HUES6 (cell line): ENCODE data around the gene UHRF1.
"Not testable (repeated sequence)": the region's sequence is repeated elsewhere in the genome, so short reads cannot be mapped to it uniquely, and the experiment has no call there.

Experiments used
- H3K27ac ChIP-seq: 2 replicates; pipeline ENCODE4 v1.7.0; 2013; ENCODE audit warnings: low read depth, mild to moderate bottlenecking, low read length, inconsistent platforms
- H3K27me3 ChIP-seq: 2 replicates; pipeline ENCODE4 v1.6.1; 2013; ENCODE audit warnings: low read length; ENCODE audit not compliant: control insufficient read depth, insufficient read depth
- H3K36me3 ChIP-seq: 2 replicates; pipeline ENCODE4 v1.6.1; 2013; ENCODE audit warnings: low read length; ENCODE audit not compliant: control insufficient read depth, insufficient read depth
- H3K4me1 ChIP-seq: 2 replicates; pipeline ENCODE4 v1.6.1; 2013; ENCODE audit warnings: low read length; ENCODE audit not compliant: control insufficient read depth, insufficient read depth
- H3K4me3 ChIP-seq: 2 replicates; pipeline ENCODE4 v1.5.1; 2013; ENCODE audit warnings: low read depth, low read length
- H3K9ac ChIP-seq: one replicate; pipeline ENCODE4 v1.6.1; 2013; ENCODE audit warnings: mild to moderate bottlenecking, low read length
- H3K9me3 ChIP-seq: 2 replicates; pipeline ENCODE4 v1.6.1; 2013; ENCODE audit warnings: low read depth, low read length; ENCODE audit not compliant: control insufficient read depth, insufficient read depth

The UHRF1 gene

GRCh38 chr19:4937060-4937459, 27.8 kb downstream of the UHRF1 start:
- Histone ChIP-seq H3K9ac (no peak overlapping the region), H3K27ac (no peak overlapping the region), H3K36me3 (peaks cover 65% of the 10 kb centered on the region), H3K27me3 (no peaks in the 10 kb centered on the region), H3K9me3 (no peaks in the 10 kb centered on the region), H3K4me1 (no peaks in the 10 kb centered on the region), H3K4me3 (no peak overlapping the region)

GRCh38 chr19:4938461-4938860, 29.2 kb downstream of the UHRF1 start:
- not testable (repeated sequence) for H3K27me3 ChIP-seq, H3K9me3 ChIP-seq, H3K9ac ChIP-seq, H3K27ac ChIP-seq, H3K4me3 ChIP-seq, H3K4me1 ChIP-seq
- peaks cover 61% of the 10 kb centered on the region for H3K36me3 ChIP-seq

DNA sequence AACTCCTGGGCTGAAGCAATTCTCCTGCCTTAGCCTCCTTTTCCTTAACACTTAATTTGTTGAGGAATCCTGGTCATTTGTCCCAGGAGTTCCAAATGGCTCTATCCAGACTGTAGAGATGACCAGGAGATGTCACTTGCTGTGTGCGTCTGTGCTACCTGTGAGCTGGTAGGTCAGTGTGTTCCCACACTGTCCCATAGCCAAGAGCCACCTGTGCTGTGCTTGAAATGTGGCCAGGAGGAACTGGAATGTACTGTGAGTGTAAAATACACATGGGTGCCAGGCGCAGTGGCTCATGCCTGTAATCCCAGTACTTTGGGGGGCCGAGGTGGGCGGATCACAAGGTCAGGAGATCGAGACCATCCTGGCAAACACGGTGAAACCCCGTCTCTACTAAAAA, 30.2 kb downstream of the UHRF1 start:
- Histone ChIP-seq H3K27me3 (no peaks in the 10 kb centered on the region), H3K4me1 (no peaks in the 10 kb centered on the region), H3K9ac (no peak overlapping the region), H3K27ac (no peak overlapping the region), H3K4me3 (no peak overlapping the region), H3K36me3 (peaks cover 61% of the 10 kb centered on the region), H3K9me3 (no peaks in the 10 kb centered on the region)

DNA sequence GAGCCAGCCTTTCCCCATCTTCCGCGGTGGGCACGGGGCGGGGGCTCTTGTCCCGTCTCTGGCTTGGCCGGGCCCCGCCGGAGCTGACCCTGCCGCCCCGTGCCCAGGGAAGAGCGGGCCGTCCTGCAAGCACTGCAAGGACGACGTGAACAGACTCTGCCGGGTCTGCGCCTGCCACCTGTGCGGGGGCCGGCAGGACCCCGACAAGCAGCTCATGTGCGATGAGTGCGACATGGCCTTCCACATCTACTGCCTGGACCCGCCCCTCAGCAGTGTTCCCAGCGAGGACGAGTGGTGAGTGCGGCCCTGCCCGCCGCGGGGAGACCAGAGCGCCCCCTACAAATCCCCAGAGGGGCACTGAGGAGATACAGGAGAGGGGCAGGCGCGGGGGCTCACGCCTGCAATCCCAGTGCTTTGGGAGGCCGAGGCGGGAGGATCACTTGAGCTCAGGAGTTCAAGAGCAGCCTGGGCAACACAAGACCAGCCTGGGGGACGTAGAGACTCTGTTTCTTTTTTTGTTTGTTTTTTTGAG, 32.4 kb downstream of the UHRF1 start:
- not testable (repeated sequence) for H3K9ac ChIP-seq, H3K4me3 ChIP-seq, H3K9me3 ChIP-seq, H3K27me3 ChIP-seq, H3K4me1 ChIP-seq, H3K27ac ChIP-seq
- H3K36me3 ChIP-seq, result peaks cover 62% of the 10 kb centered on the region

DNA sequence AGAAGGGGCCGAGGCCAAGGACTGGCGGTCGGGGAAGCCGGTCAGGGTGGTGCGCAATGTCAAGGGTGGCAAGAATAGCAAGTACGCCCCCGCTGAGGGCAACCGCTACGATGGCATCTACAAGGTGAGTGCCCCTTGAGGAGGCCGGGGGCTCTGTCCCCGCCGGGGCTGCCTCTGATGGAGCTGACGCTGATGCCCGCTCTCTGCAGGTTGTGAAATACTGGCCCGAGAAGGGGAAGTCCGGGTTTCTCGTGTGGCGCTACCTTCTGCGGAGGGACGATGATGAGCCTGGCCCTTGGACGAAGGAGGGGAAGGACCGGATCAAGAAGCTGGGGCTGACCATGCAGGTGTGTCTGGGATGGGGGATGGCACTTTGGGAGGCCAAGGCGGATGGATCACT, 41.3 kb downstream of the UHRF1 start:
- not testable (repeated sequence) for H3K27ac ChIP-seq, H3K4me1 ChIP-seq, H3K27me3 ChIP-seq, H3K9me3 ChIP-seq, H3K9ac ChIP-seq, H3K4me3 ChIP-seq
- peaks cover 86% of the 10 kb centered on the region for H3K36me3 ChIP-seq

- no peaks in the 10 kb centered on the region for H3K27me3 ChIP-seq
- no peaks in the 10 kb centered on the region for H3K4me1 ChIP-seq
- H3K27ac ChIP-seq, result no peak overlapping the region
- H3K9ac ChIP-seq, result no peak overlapping the region
- no peaks in the 10 kb centered on the region for H3K9me3 ChIP-seq
- peaks cover 85% of the 10 kb centered on the region for H3K36me3 ChIP-seq
- H3K4me3 ChIP-seq, result no peak overlapping the region
Measured at GRCh38 chr19:4951656-4952055, 42.4 kb downstream of the UHRF1 start.

DNA sequence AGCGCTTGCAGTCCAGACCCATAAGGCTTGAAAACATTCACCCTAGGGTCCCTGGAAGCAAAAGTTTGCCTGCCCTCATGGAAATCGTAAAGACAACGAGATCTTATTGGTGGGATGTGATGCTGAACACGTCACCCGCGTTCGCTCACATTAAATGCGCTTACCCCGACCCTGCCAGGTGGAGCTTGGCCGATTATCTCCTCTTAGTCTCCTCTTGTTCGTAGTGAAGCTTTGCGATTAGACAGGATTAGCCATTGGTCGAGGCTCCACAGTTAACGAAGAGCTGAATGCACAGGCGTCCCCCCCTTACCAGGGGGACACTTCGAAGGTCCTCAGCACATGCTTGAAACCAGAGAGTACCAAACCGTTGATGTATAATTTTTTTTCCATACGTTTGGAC, 43.6 kb downstream of the UHRF1 start:
- Histone ChIP-seq H3K27me3 (no peaks in the 10 kb centered on the region), H3K4me1 (no peaks in the 10 kb centered on the region), H3K27ac (no peak overlapping the region), H3K4me3 (no peak overlapping the region), H3K9ac (no peak overlapping the region), H3K36me3 (peaks cover 84% of the 10 kb centered on the region), H3K9me3 (no peaks in the 10 kb centered on the region)

DNA sequence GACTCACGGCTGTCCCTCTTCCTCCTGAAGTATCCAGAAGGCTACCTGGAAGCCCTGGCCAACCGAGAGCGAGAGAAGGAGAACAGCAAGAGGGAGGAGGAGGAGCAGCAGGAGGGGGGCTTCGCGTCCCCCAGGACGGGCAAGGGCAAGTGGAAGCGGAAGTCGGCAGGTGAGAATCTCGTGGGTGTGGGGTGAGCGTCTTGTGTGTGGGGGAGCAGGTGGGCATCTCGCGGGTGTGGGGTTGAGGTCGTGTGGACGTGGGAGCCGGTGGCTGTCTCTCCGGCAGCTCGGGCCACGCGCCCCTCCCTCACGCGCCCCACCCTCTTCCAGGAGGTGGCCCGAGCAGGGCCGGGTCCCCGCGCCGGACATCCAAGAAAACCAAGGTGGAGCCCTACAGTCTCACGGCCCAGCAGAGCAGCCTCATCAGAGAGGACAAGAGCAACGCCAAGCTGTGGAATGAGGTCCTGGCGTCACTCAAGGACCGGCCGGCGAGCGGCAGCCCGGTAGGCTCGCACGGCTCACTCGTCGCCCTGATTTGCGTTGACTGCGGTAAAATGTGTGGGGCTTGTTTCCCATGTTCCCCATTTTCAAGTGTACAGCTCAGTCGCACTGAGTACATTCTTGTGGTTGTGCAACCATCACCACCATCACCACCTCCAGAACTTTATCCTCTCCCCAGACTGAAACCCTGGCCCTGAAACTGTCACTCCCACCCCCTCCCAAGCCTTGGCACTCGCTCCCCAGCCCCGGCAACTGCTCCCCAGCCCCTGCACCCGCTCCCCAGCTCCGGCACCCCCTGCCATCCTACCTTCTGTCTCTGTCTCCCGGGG, 45.2 kb downstream of the UHRF1 start:
- H3K9ac ChIP-seq, H3K4me3 ChIP-seq, H3K27ac ChIP-seq, H3K9me3 ChIP-seq, H3K27me3 ChIP-seq, H3K4me1 ChIP-seq: not testable (repeated sequence)
- peaks cover 82% of the 10 kb centered on the region for H3K36me3 ChIP-seq

DNA sequence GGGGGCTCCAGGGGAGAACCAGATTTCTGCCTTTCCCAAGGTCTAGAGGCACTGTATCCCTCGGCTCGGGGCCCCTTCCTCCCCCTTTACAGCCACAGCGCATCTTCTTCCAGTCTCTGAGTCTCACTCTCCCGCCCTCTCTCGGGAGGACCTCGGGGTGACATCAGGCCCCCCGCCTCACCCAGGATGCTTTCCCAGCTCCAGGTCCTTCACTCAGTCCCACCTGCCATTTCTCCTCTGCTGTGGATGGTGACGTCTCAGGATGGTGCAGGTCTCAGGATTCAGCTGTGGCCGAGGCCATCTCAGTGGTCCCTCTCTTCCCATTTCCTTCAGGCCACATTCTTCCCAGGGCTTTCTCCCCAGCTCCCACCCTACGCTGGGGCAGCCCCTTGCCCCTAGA, 46.0 kb downstream of the UHRF1 start:
- Histone ChIP-seq H3K27me3 (no peaks in the 10 kb centered on the region), H3K9ac (no peak overlapping the region), H3K36me3 (peaks cover 82% of the 10 kb centered on the region), H3K27ac (no peak overlapping the region), H3K9me3 (no peaks in the 10 kb centered on the region), H3K4me3 (no peak overlapping the region), H3K4me1 (no peaks in the 10 kb centered on the region)

DNA sequence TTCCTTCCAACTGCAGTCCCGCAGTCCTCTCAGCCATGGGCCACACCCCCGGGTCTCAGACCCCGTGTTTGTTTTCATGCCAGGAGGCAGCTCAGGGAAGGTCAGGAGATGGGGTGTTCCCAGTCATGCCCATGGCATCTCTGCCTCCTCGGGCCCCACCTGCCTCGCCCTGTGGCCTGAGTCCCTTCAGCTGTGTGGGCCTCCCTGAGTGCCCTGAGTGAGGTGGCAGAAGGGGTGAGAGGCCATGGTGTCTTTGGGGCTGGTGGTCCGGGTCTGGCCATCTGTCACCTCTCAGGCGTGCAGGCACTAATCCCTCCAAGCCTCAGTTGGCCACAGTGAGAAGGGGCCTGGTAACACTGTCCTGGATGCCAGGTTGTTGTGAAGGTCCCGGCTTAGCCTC, 48.7 kb downstream of the UHRF1 start:
- Histone ChIP-seq H3K36me3 (peaks cover 76% of the 10 kb centered on the region), H3K9me3 (no peaks in the 10 kb centered on the region), H3K27me3 (no peaks in the 10 kb centered on the region), H3K27ac (no peak overlapping the region), H3K9ac (no peak overlapping the region), H3K4me1 (no peaks in the 10 kb centered on the region), H3K4me3 (no peak overlapping the region)

DNA sequence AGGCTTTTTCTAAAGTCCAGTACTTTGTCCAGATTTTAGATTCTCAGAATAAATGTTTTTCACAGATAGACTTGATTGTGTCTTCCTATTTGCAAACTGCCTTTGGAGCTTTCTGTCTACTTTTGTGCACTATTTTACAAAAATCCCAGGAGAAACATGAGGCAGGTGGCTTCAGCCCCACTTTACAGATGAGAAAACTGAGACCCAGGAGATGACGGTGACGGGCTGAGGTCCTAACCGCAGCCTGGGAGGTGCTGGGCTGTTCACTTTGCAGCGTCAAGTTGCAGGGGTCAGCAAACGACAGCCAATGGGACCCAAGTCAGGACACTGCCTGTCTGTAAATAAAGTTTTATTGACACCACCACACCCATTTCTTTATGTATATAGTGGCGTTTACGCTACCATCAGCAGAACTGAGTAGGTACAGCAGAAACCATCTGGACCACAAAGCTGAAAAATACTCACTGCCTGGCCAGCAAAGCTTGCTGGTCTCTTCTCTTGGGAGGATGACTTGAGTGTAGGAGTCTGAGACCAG, 52.9 kb downstream of the UHRF1 start:
- no peaks in the 10 kb centered on the region for H3K4me1 ChIP-seq
- H3K27ac ChIP-seq, result no peak overlapping the region
- H3K27me3 ChIP-seq, result no peaks in the 10 kb centered on the region
- no peak overlapping the region for H3K9ac ChIP-seq
- no peaks in the 10 kb centered on the region for H3K9me3 ChIP-seq
- peaks cover 39% of the 10 kb centered on the region for H3K36me3 ChIP-seq
- no peak overlapping the region for H3K4me3 ChIP-seq
